B cell (primary cell): Measurements from ENCODE around the gene CAMKV. TPM values are rescaled to one million over a fixed set of nuclear protein-coding genes. Genes with fewer than 3 reads are reported as not detected.

ENCODE experiments used
- ATAC-seq: fragments of 200-7000 bp; cut with Tn5 transposase; one replicate; pipeline ENCODE4 v1.10.0; 2021; ENCODE audit warnings: low read depth, mild to moderate bottlenecking, moderate number of reproducible peaks, moderate library complexity
- CTCF ChIA-PET: fragments of 350-600 bp; sonication (Branson Sonifier 250); formaldehyde crosslinking; loops from one replicate; lab custom pipeline; 2021; ENCODE audit warnings: antibody characterized with exemption, inconsistent platforms; lab: Charles Lee
- POLR2A ChIA-PET: fragments of 350-600 bp; sonication (Branson Sonifier 250); formaldehyde crosslinking; loops from one replicate; lab custom pipeline; 2021; ENCODE audit warnings: antibody characterized with exemption; lab: Charles Lee
- DNase-seq: peaks from one replicate; pipeline ENCODE4 v3.0.0; 2013
- H2AFZ ChIP-seq: 2 replicates; pipeline ENCODE4 v1.6.1; 2012; ENCODE audit warnings: mild to moderate bottlenecking, low read depth, low read length; ENCODE audit not compliant: insufficient read depth, poor library complexity, severe bottlenecking
- H3K27ac ChIP-seq, 2 donors: 1 replicate in 1 of 2; 2 replicates in 1 of 2; pipeline ENCODE4 v1.5.1; 2012 to 2013; ENCODE audit warnings: low read length in 2 of 2, mild to moderate bottlenecking in 2 of 2, moderate library complexity in 1 of 2
- H3K27me3 ChIP-seq, 4 experiments: fragments of 200-600 bp in 1 of 4; sonication (generic) in 1 of 4; replicated peaks in 1 of 4; 1 replicate in 2 of 4; 2 replicates in 2 of 4; pipeline versions ENCODE4 v1.6.1 to v1.7.0; 2013 to 2016; ENCODE audit warnings: low read length in 3 of 4, mild to moderate bottlenecking in 2 of 4, mixed read lengths in 1 of 4, moderate library complexity in 1 of 4; ENCODE audit not compliant: insufficient read depth in 4 of 4, control insufficient read depth in 3 of 4; ENCODE audit errors: control extremely low read depth in 1 of 4
- H3K36me3 ChIP-seq, 2 experiments: replicated peaks in 1 of 2; 1 replicate in 1 of 2; 2 replicates in 1 of 2; pipeline versions ENCODE4 v1.6.1 to v1.7.1; 2013; ENCODE audit warnings: low read length in 1 of 2; ENCODE audit not compliant: insufficient read depth in 2 of 2, control insufficient read depth in 1 of 2; ENCODE audit errors: control extremely low read depth in 1 of 2, extremely low read depth in 1 of 2
- H3K4me1 ChIP-seq, 2 donors: fragments of 200-600 bp in 1 of 2; sonication (generic) in 1 of 2; 1 replicate in 1 of 2; 2 replicates in 1 of 2; pipeline versions ENCODE4 v1.5.1 to v1.6.1; 2013 to 2017; ENCODE audit warnings: low read length in 2 of 2; ENCODE audit not compliant: control insufficient read depth in 2 of 2, insufficient read depth in 2 of 2
- H3K4me2 ChIP-seq: replicated peaks from 2 replicates; pipeline ENCODE3; 2012; ENCODE audit warnings: mild to moderate bottlenecking, low read depth, low read length; ENCODE audit not compliant: poor library complexity, severe bottlenecking
- H3K4me3 ChIP-seq, 5 experiments: fragments of 200-600 bp in 1 of 5; sonication (generic) in 1 of 5; 1 replicate in 3 of 5; 2 replicates in 2 of 5; pipeline versions ENCODE4 v1.5.1 to v1.7.0; 2011 to 2016; ENCODE audit warnings: low read length in 4 of 5, mild to moderate bottlenecking in 4 of 5, low read depth in 2 of 5, control low read depth in 1 of 5, moderate library complexity in 1 of 5; ENCODE audit not compliant: insufficient read depth in 1 of 5; ENCODE audit errors: control extremely low read depth in 1 of 5, extremely low read depth in 1 of 5
- H3K79me2 ChIP-seq: fragments of 200-600 bp; sonication (generic); one replicate; pipeline ENCODE4 v1.6.0; 2016; ENCODE audit warnings: low read length; ENCODE audit not compliant: control insufficient read depth, insufficient read depth
- H3K9ac ChIP-seq: fragments of 200-600 bp; sonication (generic); 2 replicates; pipeline ENCODE4 v1.6.1; 2017; ENCODE audit warnings: mild to moderate bottlenecking, low read length, moderate library complexity
- H3K9me3 ChIP-seq, 3 donors: one replicate each; pipeline versions ENCODE4 v1.6.1 to v1.7.1; 2013; ENCODE audit warnings: low read length in 2 of 3; ENCODE audit not compliant: control insufficient read depth in 2 of 3, insufficient read depth in 1 of 3; ENCODE audit errors: control extremely low read depth in 1 of 3
- H4K20me1 ChIP-seq: 2 replicates; pipeline ENCODE4 v1.6.0; 2012; ENCODE audit warnings: mild to moderate bottlenecking, low read length; ENCODE audit not compliant: insufficient read depth, control insufficient read depth, poor library complexity, severe bottlenecking
- H3K27ac Mint-ChIP-seq: one replicate; pipeline ENCODE4 v1.8.0; 2021; ENCODE audit warnings: mixed read lengths
- H3K27me3 Mint-ChIP-seq: one replicate; pipeline ENCODE4 v1.8.0; 2021; ENCODE audit warnings: mixed read lengths
- H3K4me1 Mint-ChIP-seq: one replicate; pipeline ENCODE4 v1.8.0; 2021; ENCODE audit warnings: mixed read lengths
- H3K4me3 Mint-ChIP-seq: one replicate; pipeline ENCODE4 v1.8.0; 2021; ENCODE audit warnings: mixed read lengths
- H3K9me3 Mint-ChIP-seq: one replicate; pipeline ENCODE4 v1.8.0; 2022; ENCODE audit warnings: mixed read lengths; ENCODE audit not compliant: insufficient read depth
- CTCF ChIP-seq: fragments of 200-600 bp; IDR thresholded peaks from one replicate; pipeline ENCODE4 v1.8.0; 2022; ENCODE audit warnings: antibody characterized with exemption, mild to moderate bottlenecking
- EZH2 ChIP-seq: IDR thresholded peaks from 2 replicates; pipeline ENCODE4 v1.6.1; 2012; ENCODE audit warnings: borderline replicate concordance, low read depth, mild to moderate bottlenecking, moderate library complexity, low read length; ENCODE audit not compliant: insufficient read depth, poor library complexity, severe bottlenecking
- WGBS: methylation state at CpG from one replicate; pipeline ENCODE4 v1.1.5; 2013; ENCODE audit warnings: missing lambda C conversion rate; ENCODE audit not compliant: insufficient coverage; 5-methylcytosine and 5-hydroxymethylcytosine counted together
- intact Hi-C: fragments of 100-400 bp; cut with micrococcal nuclease; formaldehyde crosslinking; loops from one replicate; pipeline ENCODE4 v1.10.0; 2022
- polyA plus RNA-seq: library from polyadenylated mRNA; depleted of rRNA; stranded (reverse); fragments of >200 nt; gene quantifications from 2 replicates; pipeline ENCODE4 v1.2.3, GENCODE V29; 2012
- total RNA-seq, 2 donors: library from RNA; stranded (reverse); fragments of 120-200 nt in 1 of 2; gene quantifications; 1 replicate in 1 of 2; 2 replicates in 1 of 2; pipeline versions ENCODE4 v1.2.3 to v1.2.4, GENCODE V29; 2013 to 2022

The CAMKV gene
- total and polyA plus RNA-seq, 2 donors (not counting 1 experiment from before 2014, with no cell fraction given), result not detected

DNA sequence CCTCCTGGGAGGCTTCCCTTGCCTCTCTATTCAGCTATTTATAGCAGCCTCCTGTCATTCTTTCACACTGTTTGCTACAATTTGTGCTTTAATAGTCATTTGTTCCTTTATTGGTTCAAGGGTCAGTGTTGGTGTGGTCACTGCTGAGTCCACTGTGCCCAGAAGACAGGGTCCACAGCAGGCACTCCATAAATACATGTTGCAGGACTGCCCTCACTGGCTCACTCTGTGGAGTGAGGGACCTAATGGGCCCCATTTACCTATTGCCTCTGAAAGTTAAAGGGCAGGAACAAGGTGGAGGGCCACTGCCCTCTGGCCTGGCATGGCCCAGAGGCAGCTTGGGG lies 17.2 kb upstream of the CAMKV start:
- peaks cover under 1% of the 10 kb centered on the region for H3K27me3 Mint-ChIP-seq
- no peak overlapping the region for H3K27ac Mint-ChIP-seq
- Histone ChIP-seq H3K36me3 (no peaks in the 10 kb centered on the region), H3K4me3 (no peak overlapping the region), H3K79me2 (no peaks in the 10 kb centered on the region), H3K27ac (no peak overlapping the region), H3K4me2 (no peak overlapping the region), H3K27me3 (no peaks in the 10 kb centered on the region), H3K9ac (no peak overlapping the region), H4K20me1 (no peaks in the 10 kb centered on the region), H3K4me1 (no peaks in the 10 kb centered on the region), H3K9me3 (no peaks in the 10 kb centered on the region), H2AFZ (no peak overlapping the region)
- TF ChIP-seq EZH2, result no peak
- no peak for TF ChIP-seq CTCF
- no peak for ATAC-seq
- no peak overlapping the region for H3K4me3 Mint-ChIP-seq
- H3K4me1 Mint-ChIP-seq, result no peaks in the 10 kb centered on the region
- no peak for DNase-seq
- H3K9me3 Mint-ChIP-seq, result no peaks in the 10 kb centered on the region
- ChIA-PET CTCF (no interaction called here), POLR2A (no interaction called here)
- intact Hi-C loops, result no loop called here

DNA sequence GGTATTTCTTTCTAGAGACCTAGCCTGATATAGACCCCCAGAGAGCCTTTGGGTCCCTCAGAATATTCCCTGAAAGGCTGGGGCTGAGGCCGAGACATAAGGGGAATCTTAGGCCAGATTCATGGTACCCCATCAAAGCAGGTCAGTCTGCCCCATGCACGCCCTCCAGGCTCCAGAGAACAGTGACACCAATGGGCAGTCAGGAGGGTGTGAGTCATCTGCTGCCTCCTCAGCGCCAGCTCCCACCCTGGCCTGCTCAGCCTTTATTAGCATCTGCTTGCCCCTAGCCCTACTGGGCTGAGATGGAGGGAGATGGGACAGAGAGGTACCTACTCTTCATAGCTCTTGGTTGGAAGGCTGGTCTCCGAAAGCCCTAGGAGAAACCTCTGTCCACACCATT lies 14.3 kb upstream of the CAMKV start:
- no peak overlapping the region for H3K9ac ChIP-seq
- Mint-ChIP-seq H3K9me3 (no peaks in the 10 kb centered on the region), H3K4me3 (no peak overlapping the region), H3K27me3 (peaks cover 6% of the 10 kb centered on the region), H3K4me1 (no peaks in the 10 kb centered on the region), H3K27ac (no peak overlapping the region)
- no peaks in the 10 kb centered on the region for H3K27me3 ChIP-seq
- no peak overlapping the region for H3K4me3 ChIP-seq
- ATAC-seq (no peak), DNase-seq (no peak)
- intact Hi-C loops, result no loop called here
- POLR2A ChIA-PET, result no interaction called here
- no peaks in the 10 kb centered on the region for H3K9me3 ChIP-seq
- no peaks in the 10 kb centered on the region for H3K36me3 ChIP-seq
- no peak overlapping the region for H2AFZ ChIP-seq
- TF ChIP-seq CTCF (no peak), EZH2 (no peak)
- H4K20me1 ChIP-seq, result no peaks in the 10 kb centered on the region
- CTCF ChIA-PET, result no interaction called here
- no peak overlapping the region for H3K4me2 ChIP-seq
- no peaks in the 10 kb centered on the region for H3K79me2 ChIP-seq
- H3K4me1 ChIP-seq, result no peaks in the 10 kb centered on the region
- 97% methylated on average over 3 of the region's 4 CpGs for WGBS
- H3K27ac ChIP-seq, result no peak overlapping the region
